Stomach (tissue), 9 donors: ENCODE measurements around the gene OBSCN. TPM values are rescaled to one million over a fixed set of nuclear protein-coding genes. Genes with fewer than 3 reads are reported as not detected.
A peak's percentile ranks its signal among the peaks of the same experiment; 100 is the strongest.

Experiments
- DNase-seq, 2 donors: peaks; one replicate each; pipeline versions ENCODE4 v3.0.0 to v3.0.0-alpha.2; 2013 to 2019
- H3K27ac ChIP-seq, 5 donors: fragments of 200-600 bp in 4 of 5; sonication (generic) in 4 of 5; one replicate each; pipeline ENCODE4 v1.5.1; 2013 to 2019; ENCODE audit warnings: mild to moderate bottlenecking in 1 of 5, moderate library complexity in 1 of 5
- H3K27me3 ChIP-seq, 3 donors: fragments of 200-600 bp; sonication (generic); one replicate each; pipeline ENCODE4 v1.5.1; 2017 to 2019; ENCODE audit warnings: mixed run types in 1 of 3
- H3K36me3 ChIP-seq, 4 donors: fragments of 200-600 bp; sonication (generic); 1 replicate in 3 of 4; 2 replicates in 1 of 4; pipeline ENCODE4 v1.5.1; 2016 to 2019
- H3K4me1 ChIP-seq, 4 donors: fragments of 200-600 bp; sonication (generic); one replicate each; pipeline ENCODE4 v1.5.1; 2016 to 2019
- H3K4me3 ChIP-seq, 4 donors: fragments of 200-600 bp; sonication (generic) in 3 of 4; one replicate each; pipeline ENCODE4 v1.5.1; 2016 to 2019; ENCODE audit warnings: mild to moderate bottlenecking in 1 of 4
- H3K9me3 ChIP-seq, 4 donors: fragments of 200-600 bp; sonication (generic); one replicate each; pipeline ENCODE4 v1.5.1; 2016 to 2019
- EP300 ChIP-seq: sonication (generic); formaldehyde crosslinking; IDR thresholded peaks from one replicate; pipeline ENCODE4 v1.6.1; 2017; ENCODE audit warnings: antibody characterized with exemption
- POLR2A ChIP-seq, 4 donors: fragments of 450-650 bp; IDR thresholded peaks; one replicate each; pipeline ENCODE4 v1.6.1; 2016; ENCODE audit warnings: antibody characterized with exemption in 4 of 4, control low read depth in 2 of 4, mild to moderate bottlenecking in 1 of 4, moderate library complexity in 1 of 4
- POLR2AphosphoS5 ChIP-seq, 3 donors: sonication (generic); formaldehyde crosslinking; IDR thresholded peaks; one replicate each; pipeline ENCODE4 v1.6.1; 2016; ENCODE audit warnings: antibody characterized with exemption in 3 of 3
- WGBS, 5 donors: extraction: QIAGEN DNeasy Blood & Tissue Kit in 3 of 5; methylation state at CpG; one replicate each; pipeline versions ENCODE4 v1.1.5 to v1.1.7; 2013 to 2018; 5-methylcytosine and 5-hydroxymethylcytosine counted together
- intact Hi-C: fragments of 100-400 bp; cut with DNase I; formaldehyde crosslinking; loops from one replicate; pipeline ENCODE4 v1.15.1; 2023; ENCODE audit warnings: low total_unique reads
- polyA plus RNA-seq, 3 donors: library from polyadenylated mRNA; stranded (reverse); fragments of 200-250 nt; gene quantifications; one replicate each; pipeline ENCODE4 v1.2.3, GENCODE V29; 2013
- total RNA-seq, 5 donors: library from RNA; depleted of rRNA; stranded (reverse); fragments of >200 nt; gene quantifications; one replicate each; pipeline versions ENCODE4 v1.1.0 to v1.2.3, GENCODE V29; 2014 to 2016
- TF ChIP-seq, protein P1 (sequence below), 7 experiments: fragments of 450-650 bp in 4 of 7; fragments of 200-600 bp in 3 of 7; sonication (generic) in 3 of 7; IDR thresholded peaks; one replicate each; pipeline ENCODE4 v1.5.1; 2016 to 2019; ENCODE audit warnings: antibody characterized with exemption in 7 of 7, control low read depth in 2 of 7, mild to moderate bottlenecking in 1 of 7
- donor health status: healthy with polysubstance abuse.
- donor health status: Bipolar disorder and iron deficiency.
- donor health status: healthy.

OBSCN gene
- total and polyA plus RNA-seq, 8 donors = 7.2 to 111 (median 24.7) TPM

DNA sequence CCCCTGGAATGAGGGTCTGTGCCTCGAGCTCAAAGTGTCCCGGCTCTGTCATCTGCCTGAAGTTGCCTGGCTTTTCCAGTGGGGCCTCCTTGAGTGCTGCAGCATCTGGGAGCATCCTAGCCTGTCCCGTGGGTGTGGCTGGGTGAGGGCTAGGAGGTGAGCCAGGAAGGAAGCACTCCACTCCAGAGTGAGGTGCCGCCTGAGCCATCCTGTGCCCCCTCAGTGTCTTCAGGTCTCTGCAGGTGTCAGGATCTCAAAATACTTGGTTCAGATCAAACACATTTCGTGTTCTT, 30.7 kb upstream of the OBSCN start:
- H3K27ac ChIP-seq = peak overlapping the region in 1 of 5 donors; percentile 66
- DNase-seq = no peak
- 81 to 93% (median 88%) methylated on average over 3 to 5 of the region's 5 CpGs for WGBS, 5 donors

DNA sequence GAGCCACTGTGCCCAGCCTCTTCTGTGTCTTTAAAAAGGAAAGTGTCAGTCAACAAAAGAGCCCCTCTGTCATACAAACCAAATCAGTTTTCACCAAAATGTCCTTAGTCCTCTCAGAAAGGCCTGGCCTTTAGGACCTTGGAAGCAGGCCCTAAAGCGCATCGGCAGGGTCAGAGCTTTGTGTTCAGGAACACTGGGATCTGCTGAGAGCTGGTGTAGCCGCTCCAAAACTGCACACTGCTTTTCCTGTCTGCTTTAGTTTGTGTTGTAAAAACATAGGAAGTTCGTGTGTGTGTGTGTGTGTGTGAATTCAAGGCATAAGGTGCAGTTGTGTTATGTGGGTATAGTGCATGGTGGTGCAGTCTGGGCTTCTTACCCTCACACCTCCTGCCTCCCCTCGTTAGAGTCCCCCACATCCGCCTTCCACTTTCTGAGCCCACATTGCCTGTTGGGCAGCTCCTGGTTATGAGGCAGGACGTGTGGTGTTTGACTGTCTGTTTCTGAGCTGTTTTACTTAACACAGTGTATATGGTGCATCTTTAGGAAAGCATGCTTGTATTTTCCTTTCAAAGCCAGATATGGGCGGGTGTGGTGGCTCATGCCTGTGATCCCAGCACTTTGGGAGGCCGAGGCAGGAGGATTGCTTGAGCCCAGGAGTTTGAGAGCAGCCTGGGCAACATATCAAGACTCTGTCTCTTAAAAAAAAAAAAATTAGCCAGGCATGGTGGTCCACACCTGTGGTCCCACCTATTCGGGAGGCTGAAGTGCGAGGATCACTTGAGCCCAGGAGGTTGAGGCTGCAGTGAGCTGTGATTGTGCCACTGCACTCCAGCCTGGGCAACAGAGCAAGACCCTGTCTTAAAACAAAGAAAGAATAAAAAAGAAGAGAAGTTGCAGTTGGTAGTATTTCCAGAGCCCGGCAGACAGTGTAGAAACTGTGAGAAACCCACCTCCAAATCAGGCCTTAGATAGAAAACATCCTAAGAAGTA, 29.8 kb upstream of the OBSCN start:
- H3K4me3 ChIP-seq = no peak overlapping the region
- intact Hi-C loops = no loop called here
- DNase-seq = no peak
- H3K27ac ChIP-seq = peak overlapping the region in 3 of 5 donors; percentile 55 to 69 (median 67)
- WGBS, 5 donors = 83 to 89% (median 86%) methylated on average over 12 of the region's 12 CpGs
- H3K4me1 ChIP-seq = peaks cover 5 to 26% (median 15%) of the 10 kb centered on the region in 4 donors
- peaks cover 0 to 23% (median 19%) of the 10 kb centered on the region in 4 donors for H3K36me3 ChIP-seq
- TF ChIP-seq, protein P1, sequence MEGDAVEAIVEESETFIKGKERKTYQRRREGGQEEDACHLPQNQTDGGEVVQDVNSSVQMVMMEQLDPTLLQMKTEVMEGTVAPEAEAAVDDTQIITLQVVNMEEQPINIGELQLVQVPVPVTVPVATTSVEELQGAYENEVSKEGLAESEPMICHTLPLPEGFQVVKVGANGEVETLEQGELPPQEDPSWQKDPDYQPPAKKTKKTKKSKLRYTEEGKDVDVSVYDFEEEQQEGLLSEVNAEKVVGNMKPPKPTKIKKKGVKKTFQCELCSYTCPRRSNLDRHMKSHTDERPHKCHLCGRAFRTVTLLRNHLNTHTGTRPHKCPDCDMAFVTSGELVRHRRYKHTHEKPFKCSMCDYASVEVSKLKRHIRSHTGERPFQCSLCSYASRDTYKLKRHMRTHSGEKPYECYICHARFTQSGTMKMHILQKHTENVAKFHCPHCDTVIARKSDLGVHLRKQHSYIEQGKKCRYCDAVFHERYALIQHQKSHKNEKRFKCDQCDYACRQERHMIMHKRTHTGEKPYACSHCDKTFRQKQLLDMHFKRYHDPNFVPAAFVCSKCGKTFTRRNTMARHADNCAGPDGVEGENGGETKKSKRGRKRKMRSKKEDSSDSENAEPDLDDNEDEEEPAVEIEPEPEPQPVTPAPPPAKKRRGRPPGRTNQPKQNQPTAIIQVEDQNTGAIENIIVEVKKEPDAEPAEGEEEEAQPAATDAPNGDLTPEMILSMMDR (IDR thresholded peaks at IDR 0.05) = no peak
- TF ChIP-seq POLR2AphosphoS5 (IDR thresholded peaks at IDR 0.05) = no peak
- no peak for TF ChIP-seq EP300
- no peak for TF ChIP-seq POLR2A (IDR thresholded peaks at IDR 0.05)
- H3K9me3 ChIP-seq = no peaks in the 10 kb centered on the region
- no peaks in the 10 kb centered on the region for H3K27me3 ChIP-seq

More for the DNA sequence above, 30.7 kb upstream of the OBSCN start:
- Histone ChIP-seq H3K36me3 (peaks cover 0 to 23% (median 19%) of the 10 kb centered on the region in 4 donors), H3K27me3 (no peaks in the 10 kb centered on the region), H3K4me3 (no peak overlapping the region), H3K9me3 (no peaks in the 10 kb centered on the region), H3K4me1 (peaks cover 5 to 26% (median 15%) of the 10 kb centered on the region in 4 donors)
- TF ChIP-seq POLR2AphosphoS5 (IDR thresholded peaks at IDR 0.05) = no peak
- TF ChIP-seq, protein P1 (IDR thresholded peaks at IDR 0.05) = no peak
- no peak for TF ChIP-seq POLR2A (IDR thresholded peaks at IDR 0.05)
- no peak for TF ChIP-seq EP300
- intact Hi-C loops = no loop called here

DNA sequence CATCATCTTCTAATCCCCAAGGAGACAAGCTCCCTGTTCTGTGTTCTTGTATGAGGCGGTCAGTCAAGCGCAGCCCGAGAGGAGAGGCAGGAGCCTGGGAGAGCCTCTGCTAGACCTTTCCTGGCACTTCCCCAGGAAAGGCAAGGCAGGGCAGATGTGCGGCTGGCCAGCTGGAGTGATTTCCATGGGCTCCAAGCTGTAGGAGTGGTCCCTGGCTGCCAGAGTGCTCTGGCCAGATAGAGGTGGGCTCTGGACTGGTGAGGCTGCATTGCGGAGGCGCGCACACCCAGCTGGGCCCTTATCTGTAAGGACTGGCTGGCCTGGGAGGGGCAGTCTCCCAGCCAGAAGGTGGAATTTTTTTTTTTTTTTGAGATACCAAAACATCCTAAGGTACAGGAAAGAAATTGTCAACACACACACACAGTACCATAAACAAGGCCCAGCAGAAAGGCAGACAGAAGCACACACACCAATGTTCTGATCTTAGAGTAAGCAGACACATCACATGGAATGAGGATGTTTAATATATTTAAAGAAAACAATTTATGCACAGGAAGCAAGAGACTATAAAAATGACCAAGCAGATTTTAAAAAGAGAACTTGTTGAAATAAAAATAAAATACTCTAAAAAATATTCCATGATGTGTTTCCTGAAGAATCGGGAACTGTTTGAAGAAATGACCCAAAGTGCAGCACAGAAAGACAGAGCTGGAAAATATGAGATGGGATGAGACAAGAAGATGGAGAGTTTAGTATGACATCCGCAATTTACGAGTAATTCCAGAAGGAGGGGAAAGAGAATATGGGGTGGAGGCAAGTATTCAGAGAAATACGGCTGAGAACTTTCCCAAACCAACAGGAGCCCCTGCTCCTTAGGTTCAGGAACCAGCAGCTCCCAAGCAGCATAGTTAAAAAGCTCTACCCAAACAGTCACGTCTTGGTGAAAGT, 28.8 kb upstream of the OBSCN start:
- peaks cover 5 to 20% (median 11%) of the 10 kb centered on the region in 4 donors for H3K4me1 ChIP-seq
- peak overlapping the region; percentile 14 to 69 (median 55) for H3K27ac ChIP-seq
- intact Hi-C loops = no loop called here
- H3K9me3 ChIP-seq = no peaks in the 10 kb centered on the region
- no peak overlapping the region for H3K4me3 ChIP-seq
- 51 to 71% (median 59%) methylated on average over 12 of the region's 12 CpGs for WGBS, 5 donors
- DNase-seq = peak in 1 of 2 donors; percentile 63
- H3K36me3 ChIP-seq = peaks cover 0 to 23% (median 19%) of the 10 kb centered on the region in 4 donors
- H3K27me3 ChIP-seq = no peaks in the 10 kb centered on the region
- TF ChIP-seq, protein P1 (IDR thresholded peaks at IDR 0.05) = no peak

DNA sequence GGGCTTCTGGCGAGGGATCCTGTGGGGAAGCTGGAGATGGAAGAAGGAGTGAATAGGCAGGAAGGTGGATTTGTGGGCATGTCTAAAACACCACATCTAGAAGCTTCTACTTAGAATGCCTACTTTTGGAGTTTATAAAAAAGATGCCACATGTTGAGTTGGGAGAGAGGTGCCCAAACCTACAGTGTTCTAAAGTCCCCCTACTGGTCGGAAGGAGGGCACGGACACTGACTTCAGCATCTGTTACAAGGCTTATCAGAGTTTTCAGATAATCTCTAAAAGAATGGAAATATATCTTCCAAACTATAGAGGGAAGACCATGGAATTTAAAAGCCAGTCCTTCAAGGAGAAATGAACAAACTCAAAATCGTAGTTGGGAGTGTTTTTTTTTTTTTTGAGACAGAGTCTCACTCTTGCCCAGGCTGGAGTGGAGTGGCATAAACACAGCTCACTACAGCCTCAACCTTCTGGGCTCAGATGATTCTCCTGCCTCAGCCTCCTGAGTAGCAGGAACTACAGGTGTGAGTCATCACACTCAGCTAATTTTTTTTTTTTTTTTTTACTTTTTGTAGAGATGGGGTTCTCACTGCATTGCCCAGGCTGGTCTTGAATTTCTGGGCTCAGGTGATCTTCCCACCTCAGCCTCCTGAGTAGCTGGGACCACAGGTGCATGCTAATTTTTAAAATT, 27.4 kb upstream of the OBSCN start:
- peaks cover 0 to 16% (median 10%) of the 10 kb centered on the region in 4 donors for H3K36me3 ChIP-seq
- TF ChIP-seq POLR2A (IDR thresholded peaks at IDR 0.05) = no peak
- TF ChIP-seq, protein P1 (IDR thresholded peaks at IDR 0.05) = no peak
- TF ChIP-seq EP300 = no peak
- TF ChIP-seq POLR2AphosphoS5 (IDR thresholded peaks at IDR 0.05) = no peak
- 81 to 89% (median 86%) methylated on average over 4 of the region's 4 CpGs for WGBS, 5 donors
- no peak for DNase-seq
- intact Hi-C loops = no loop called here
- no peaks in the 10 kb centered on the region for H3K27me3 ChIP-seq
- H3K27ac ChIP-seq = peak overlapping the region in 2 of 5 donors; percentile 55 to 69
- H3K4me1 ChIP-seq = peaks cover 5 to 16% (median 9%) of the 10 kb centered on the region in 4 donors
- no peak overlapping the region for H3K4me3 ChIP-seq
- H3K9me3 ChIP-seq = no peaks in the 10 kb centered on the region
